ENCODE results near the gene FYN.

DNA sequence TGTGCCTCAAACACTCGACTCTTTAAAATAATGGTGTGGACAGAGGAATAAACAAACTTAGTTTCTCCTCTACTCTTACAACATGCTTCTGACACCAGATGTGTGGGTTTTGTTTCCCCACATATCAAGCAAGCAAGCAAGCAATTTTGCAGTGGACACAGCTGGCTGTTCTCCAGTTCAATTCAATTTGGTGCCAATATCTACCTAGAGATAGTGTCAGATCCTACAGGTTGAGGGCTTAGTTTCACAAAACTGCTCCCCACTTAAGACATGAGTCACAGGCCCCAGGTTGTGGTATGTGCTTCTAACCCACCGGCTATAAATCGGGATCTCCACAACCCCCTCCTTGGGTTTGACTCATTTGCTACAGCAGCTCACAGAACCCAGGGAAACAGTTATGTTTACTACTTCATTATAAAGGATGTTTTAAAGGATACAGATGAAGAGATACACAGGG lies 136.2 kb downstream of the FYN start:
- TF ChIP-seq, protein P1, sequence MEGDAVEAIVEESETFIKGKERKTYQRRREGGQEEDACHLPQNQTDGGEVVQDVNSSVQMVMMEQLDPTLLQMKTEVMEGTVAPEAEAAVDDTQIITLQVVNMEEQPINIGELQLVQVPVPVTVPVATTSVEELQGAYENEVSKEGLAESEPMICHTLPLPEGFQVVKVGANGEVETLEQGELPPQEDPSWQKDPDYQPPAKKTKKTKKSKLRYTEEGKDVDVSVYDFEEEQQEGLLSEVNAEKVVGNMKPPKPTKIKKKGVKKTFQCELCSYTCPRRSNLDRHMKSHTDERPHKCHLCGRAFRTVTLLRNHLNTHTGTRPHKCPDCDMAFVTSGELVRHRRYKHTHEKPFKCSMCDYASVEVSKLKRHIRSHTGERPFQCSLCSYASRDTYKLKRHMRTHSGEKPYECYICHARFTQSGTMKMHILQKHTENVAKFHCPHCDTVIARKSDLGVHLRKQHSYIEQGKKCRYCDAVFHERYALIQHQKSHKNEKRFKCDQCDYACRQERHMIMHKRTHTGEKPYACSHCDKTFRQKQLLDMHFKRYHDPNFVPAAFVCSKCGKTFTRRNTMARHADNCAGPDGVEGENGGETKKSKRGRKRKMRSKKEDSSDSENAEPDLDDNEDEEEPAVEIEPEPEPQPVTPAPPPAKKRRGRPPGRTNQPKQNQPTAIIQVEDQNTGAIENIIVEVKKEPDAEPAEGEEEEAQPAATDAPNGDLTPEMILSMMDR (conservative IDR thresholded peaks at IDR 0.05; ENCODE audit: low read depth, low read length), result no peak
- TF ChIP-seq POLR2A (IDR thresholded peaks at IDR 0.05; ENCODE audit: low read depth, low read length) (no peak), RCOR1 (IDR thresholded peaks at IDR 0.05; ENCODE audit: insufficient replicate concordance, low read length) (no peak), MAFK (IDR thresholded peaks at IDR 0.05; ENCODE audit: low read depth, low read length) (no peak), MXI1 (IDR thresholded peaks at IDR 0.05; ENCODE audit: borderline replicate concordance, low read depth, low read length) (no peak), CEBPB (IDR thresholded peaks at IDR 0.05; ENCODE audit: low read depth, low read length) (0 out of 2 replicates have a peak, but pooled peaks have one; percentile 2), SMC3 (IDR thresholded peaks at IDR 0.05; ENCODE audit: low read depth, low read length) (no peak)
- TF ChIP-seq, protein P2, sequence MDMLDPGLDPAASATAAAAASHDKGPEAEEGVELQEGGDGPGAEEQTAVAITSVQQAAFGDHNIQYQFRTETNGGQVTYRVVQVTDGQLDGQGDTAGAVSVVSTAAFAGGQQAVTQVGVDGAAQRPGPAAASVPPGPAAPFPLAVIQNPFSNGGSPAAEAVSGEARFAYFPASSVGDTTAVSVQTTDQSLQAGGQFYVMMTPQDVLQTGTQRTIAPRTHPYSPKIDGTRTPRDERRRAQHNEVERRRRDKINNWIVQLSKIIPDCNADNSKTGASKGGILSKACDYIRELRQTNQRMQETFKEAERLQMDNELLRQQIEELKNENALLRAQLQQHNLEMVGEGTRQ (IDR thresholded peaks at IDR 0.05; ENCODE audit: low read depth, low read length), result no peak

Measured in IMR-90 (cell line).